ENCODE data around the gene ATP6V0E2. TPM values are rescaled to one million over a fixed set of nuclear protein-coding genes. Genes with fewer than 3 reads are reported as not detected.

The ATP6V0E2 gene
- total RNA-seq, 1 experiment from 2014 or later = 25.5 TPM

- DNase-seq (ENCODE audit: low read depth, low spot score) = no peak
- ChIA-PET POLR2A (no interaction called here), CTCF (no interaction called here), RAD21 (ENCODE audit: low non-redundant PET in 1 of 2, low total read pairs in 2 of 2, uncharacterized antibody in 2 of 2, unreplicated experiment in 2 of 2) (no interaction called here)
- peaks cover 14 to 25% of the 10 kb centered on the region in 2 experiments for H3K4me1 ChIP-seq (ENCODE audit: control insufficient read depth in 1 of 2, insufficient read depth in 2 of 2, low read length in 2 of 2)
- no TSS peak for BruUV-seq (replicated peaks)
- H2AFZ ChIP-seq (ENCODE audit: low read depth, low read length, poor library complexity, severe bottlenecking) = no peak overlapping the region
- no peaks in the 10 kb centered on the region for H3K36me3 ChIP-seq (ENCODE audit: control insufficient read depth in 1 of 2, insufficient read depth in 2 of 2, low read length in 2 of 2)
- H3K9ac ChIP-seq (ENCODE audit: low read length) = no peak overlapping the region
- no peak for TF ChIP-seq ZNF274 (IDR thresholded peaks at IDR 0.05; ENCODE audit: low read depth, low read length)
- no peak for TF ChIP-seq SIN3A (IDR thresholded peaks at IDR 0.05; ENCODE audit: low read depth)
- H3K9me2 ChIP-seq (ENCODE audit: insufficient read depth) = no peaks in the 10 kb centered on the region
- ATAC-seq = no peak
- H3K4me2 ChIP-seq (ENCODE audit: low read length) = no peak overlapping the region
- intact Hi-C loops (cut with micrococcal nuclease) = no loop called here
- H3K9me3 ChIP-seq (ENCODE audit: control insufficient read depth in 1 of 2, insufficient read depth in 1 of 2, low read depth in 1 of 2, low read length in 2 of 2) = no peaks in the 10 kb centered on the region
- no peaks in the 10 kb centered on the region for H3K79me2 ChIP-seq (ENCODE audit: insufficient read depth, low read length)
- H4K20me1 ChIP-seq (ENCODE audit: insufficient read depth) = no peaks in the 10 kb centered on the region
- H3K4me3 ChIP-seq (replicated peaks in 1 of 2; ENCODE audit: low read depth in 1 of 2, low read length in 2 of 2) = no peak overlapping the region
- no peak overlapping the region for H3K27ac ChIP-seq (ENCODE audit: low read depth, low read length)
- H3K27me3 ChIP-seq (ENCODE audit: insufficient read depth, low read length) = no peaks in the 10 kb centered on the region
Observed at GRCh38 chr7:149859876-149860275, 13.9 kb upstream of the ATP6V0E2 start.

- Histone ChIP-seq H3K4me3 (replicated peaks in 1 of 2; ENCODE audit: low read depth in 1 of 2, low read length in 2 of 2) (no peak overlapping the region), H4K20me1 (ENCODE audit: insufficient read depth) (no peaks in the 10 kb centered on the region), H3K9me3 (ENCODE audit: control insufficient read depth in 1 of 2, insufficient read depth in 1 of 2, low read depth in 1 of 2, low read length in 2 of 2) (no peaks in the 10 kb centered on the region), H3K4me2 (ENCODE audit: low read length) (no peak overlapping the region), H2AFZ (ENCODE audit: low read depth, low read length, poor library complexity, severe bottlenecking) (no peak overlapping the region), H3K36me3 (ENCODE audit: control insufficient read depth in 1 of 2, insufficient read depth in 2 of 2, low read length in 2 of 2) (no peaks in the 10 kb centered on the region), H3K9me2 (ENCODE audit: insufficient read depth) (no peaks in the 10 kb centered on the region), H3K27me3 (ENCODE audit: insufficient read depth, low read length) (no peaks in the 10 kb centered on the region), H3K4me1 (ENCODE audit: control insufficient read depth in 1 of 2, insufficient read depth in 2 of 2, low read length in 2 of 2) (peaks cover 4 to 13% of the 10 kb centered on the region in 2 experiments), H3K79me2 (ENCODE audit: insufficient read depth, low read length) (no peaks in the 10 kb centered on the region), H3K9ac (ENCODE audit: low read length) (no peak overlapping the region), H3K27ac (ENCODE audit: low read depth, low read length) (no peak overlapping the region)
- RAD21 ChIA-PET (ENCODE audit: low non-redundant PET in 1 of 2, low total read pairs in 2 of 2, uncharacterized antibody in 2 of 2, unreplicated experiment in 2 of 2) = no interaction called here
- no TSS peak for BruUV-seq (replicated peaks)
- ATAC-seq = peak; percentile 69
- intact Hi-C loops (cut with micrococcal nuclease) = no loop called here
- POLR2A ChIA-PET = no interaction called here
- CTCF ChIA-PET = no interaction called here
- DNase-seq (ENCODE audit: low read depth, low spot score) = no peak
- TF ChIP-seq JUND (IDR thresholded peaks at IDR 0.05) = no peak
- TF ChIP-seq RAD21 (IDR thresholded peaks at IDR 0.05; ENCODE audit: low read depth) = peak; percentile 16; the same call in 1 of the 2 replicates
- TF ChIP-seq REST (IDR thresholded peaks at IDR 0.05; ENCODE audit: low read depth) = no peak
- no peak for TF ChIP-seq SRF (IDR thresholded peaks at IDR 0.05; ENCODE audit: low read depth)
- TF ChIP-seq SP1 (IDR thresholded peaks at IDR 0.05; ENCODE audit: low read depth) = no peak
- TF ChIP-seq CTCF (IDR thresholded peaks at IDR 0.05 in 2 of 3, conservative IDR thresholded peaks at IDR 0.05 in 1 of 3; ENCODE audit: borderline replicate concordance in 1 of 3, insufficient read depth in 1 of 3, low read depth in 2 of 3, low read length in 2 of 3) = peak in 2 of 3 experiments; percentile 48 to 55; a peak in 4 of 6 replicates
- TF ChIP-seq POLR2AphosphoS5 (IDR thresholded peaks at IDR 0.05; ENCODE audit: low read depth, low read length) = no peak
- no peak for TF ChIP-seq POLR2A (IDR thresholded peaks at IDR 0.05; ENCODE audit: borderline replicate concordance, extremely low read depth, insufficient read depth, insufficient read length)
- TF ChIP-seq EGR1 (IDR thresholded peaks at IDR 0.05; ENCODE audit: low read depth) = no peak
- no peak for TF ChIP-seq YY1 (IDR thresholded peaks at IDR 0.05; ENCODE audit: extremely low read depth, insufficient replicate concordance, low read depth, low read length)
- no peak for TF ChIP-seq ZFX (IDR thresholded peaks at IDR 0.05)
- no peak for TF ChIP-seq EZH2 (IDR thresholded peaks at IDR 0.05)
Observed at GRCh38 chr7:149860821-149861727, 12.7 kb upstream of the ATP6V0E2 start.
